Measurements from ENCODE around the gene HCN2. TPM values are rescaled to one million over a fixed set of nuclear protein-coding genes. Genes with fewer than 3 reads are reported as not detected.

Gene HCN2
- total RNA-seq, 1 experiment from 2014 or later, result 13.1 TPM

GRCh38 chr19:594265-594870, 4.7 kb downstream of the HCN2 start:
- H3K4me1 ChIP-seq (ENCODE audit: insufficient read depth, low read length, poor library complexity, severe bottlenecking), result peaks cover 10% of the 10 kb centered on the region
- H3K36me3 ChIP-seq (ENCODE audit: insufficient read depth, low read length, poor library complexity, severe bottlenecking), result no peaks in the 10 kb centered on the region
- no peak overlapping the region for H3K4me3 ChIP-seq (ENCODE audit: low read depth, low read length, poor library complexity, severe bottlenecking)
- intact Hi-C loops (cut with micrococcal nuclease; ENCODE audit: unreplicated experiment), result no loop called here
- DNase-seq (ENCODE audit: low spot score), result no peak
- ChIA-PET POLR2A (ENCODE audit: low non-redundant PET) (no interaction called here), CTCF (no interaction called here)
- H3K9me3 ChIP-seq (ENCODE audit: low read depth, low read length, poor library complexity, severe bottlenecking), result no peaks in the 10 kb centered on the region
- BruUV-seq (replicated peaks), result no TSS peak
- H3K27ac ChIP-seq (ENCODE audit: low read depth, low read length, poor library complexity, severe bottlenecking), result no peak overlapping the region
- no peak for TF ChIP-seq CTCF (conservative IDR thresholded peaks at IDR 0.05; ENCODE audit: low read depth, low read length)
- H3K27me3 ChIP-seq (replicated peaks; ENCODE audit: insufficient read depth, low read depth, low read length, poor library complexity), result no peaks in the 10 kb centered on the region

GRCh38 chr19:595326-596262, 5.9 kb downstream of the HCN2 start:
- no peaks in the 10 kb centered on the region for H3K9me3 ChIP-seq (ENCODE audit: low read depth, low read length, poor library complexity, severe bottlenecking)
- POLR2A ChIA-PET (ENCODE audit: low non-redundant PET), result no interaction called here
- no TSS peak for BruUV-seq (replicated peaks)
- TF ChIP-seq CTCF (conservative IDR thresholded peaks at IDR 0.05; ENCODE audit: low read depth, low read length), result no peak
- TF ChIP-seq EZH2 (IDR thresholded peaks at IDR 0.05; ENCODE audit: borderline replicate concordance, low read depth, low read length, poor library complexity, severe bottlenecking), result no peak
- no peak overlapping the region for H3K4me3 ChIP-seq (ENCODE audit: low read depth, low read length, poor library complexity, severe bottlenecking)
- no peaks in the 10 kb centered on the region for H3K27me3 ChIP-seq (replicated peaks; ENCODE audit: insufficient read depth, low read depth, low read length, poor library complexity)
- no peak for DNase-seq (ENCODE audit: low spot score)
- H3K27ac ChIP-seq (ENCODE audit: low read depth, low read length, poor library complexity, severe bottlenecking), result no peak overlapping the region
- intact Hi-C loops (cut with micrococcal nuclease; ENCODE audit: unreplicated experiment), result no loop called here
- H3K36me3 ChIP-seq (ENCODE audit: insufficient read depth, low read length, poor library complexity, severe bottlenecking), result no peaks in the 10 kb centered on the region
- H3K4me1 ChIP-seq (ENCODE audit: insufficient read depth, low read length, poor library complexity, severe bottlenecking), result peaks cover 8% of the 10 kb centered on the region
- CTCF ChIA-PET, result no interaction called here

DNA sequence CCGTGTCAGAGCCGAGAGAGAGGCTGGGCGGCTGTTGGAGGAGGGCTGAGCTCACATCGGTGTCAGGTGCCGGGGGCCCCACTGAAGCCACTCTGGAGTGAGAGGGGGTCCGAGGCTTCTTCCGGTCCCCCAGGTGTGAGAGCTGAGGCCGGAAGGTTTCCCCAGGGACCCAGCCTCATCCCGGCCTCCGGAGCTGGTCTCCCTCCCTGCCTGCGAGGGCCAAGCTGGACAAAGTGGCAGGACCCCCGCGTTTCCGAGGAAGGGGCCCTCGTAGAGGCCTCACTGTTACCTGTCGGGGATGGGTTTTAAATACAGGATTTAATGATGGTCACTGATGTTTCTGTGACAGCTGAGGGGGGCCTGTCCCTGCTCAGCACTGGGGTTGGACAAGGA, 6.6 kb downstream of the HCN2 start:
- TF ChIP-seq EZH2 (IDR thresholded peaks at IDR 0.05; ENCODE audit: borderline replicate concordance, low read depth, low read length, poor library complexity, severe bottlenecking), result no peak
- TF ChIP-seq CTCF (conservative IDR thresholded peaks at IDR 0.05; ENCODE audit: low read depth, low read length), result no peak
- CTCF ChIA-PET, result no interaction called here
- no TSS peak for BruUV-seq (replicated peaks)
- no peaks in the 10 kb centered on the region for H3K36me3 ChIP-seq (ENCODE audit: insufficient read depth, low read length, poor library complexity, severe bottlenecking)
- H3K4me3 ChIP-seq (ENCODE audit: low read depth, low read length, poor library complexity, severe bottlenecking), result no peak overlapping the region
- peaks cover under 1% of the 10 kb centered on the region for H3K4me1 ChIP-seq (ENCODE audit: insufficient read depth, low read length, poor library complexity, severe bottlenecking)
- H3K27me3 ChIP-seq (replicated peaks; ENCODE audit: insufficient read depth, low read depth, low read length, poor library complexity), result no peaks in the 10 kb centered on the region
- no peak overlapping the region for H3K27ac ChIP-seq (ENCODE audit: low read depth, low read length, poor library complexity, severe bottlenecking)
- intact Hi-C loops (cut with micrococcal nuclease; ENCODE audit: unreplicated experiment), result no loop called here
- no peak for DNase-seq (ENCODE audit: low spot score)
- POLR2A ChIA-PET (ENCODE audit: low non-redundant PET), result no interaction called here
- no peaks in the 10 kb centered on the region for H3K9me3 ChIP-seq (ENCODE audit: low read depth, low read length, poor library complexity, severe bottlenecking)

All from A673 (cell line).